A549 (cell line): ENCODE data around the gene SETD9.

Experiments
- CEBPB ChIP-seq, 2 experiments: fragments of >200 bp in 1 of 2; sonication (Bioruptor Twin) in 1 of 2; formaldehyde crosslinking in 1 of 2; IDR thresholded peaks; 2 replicates each; pipeline ENCODE4 v1.6.1; 2012 to 2016
- HOXA7 ChIP-seq: fragments of 250-450 bp; sonication (Bioruptor Pico); IDR thresholded peaks from 2 replicates; pipeline ENCODE4 v1.5.0; 2020; ENCODE audit warnings: mild to moderate bottlenecking, moderate library complexity
- JUN ChIP-seq, 2 experiments: fragments of >200 bp; sonication (Bioruptor Twin); formaldehyde crosslinking; IDR thresholded peaks; 2 replicates in 1 of 2; 3 replicates in 1 of 2; pipeline ENCODE4 v1.6.1; 2016 to 2017
- MAFK ChIP-seq: fragments of 450-650 bp; IDR thresholded peaks from 2 replicates; pipeline ENCODE4 v1.6.1; 2014; ENCODE audit not compliant: partially characterized antibody
- MYC ChIP-seq: IDR thresholded peaks from 2 replicates; pipeline ENCODE4 v1.6.1; 2012; ENCODE audit warnings: mild to moderate bottlenecking, inconsistent platforms, low read length, improper control_type of control experiment, borderline replicate concordance
- RCOR1 ChIP-seq: fragments of 150-350 bp; IDR thresholded peaks from 2 replicates; pipeline ENCODE4 v1.6.1; 2014; ENCODE audit warnings: antibody characterized with exemption, low read length, low read depth
- USF2 ChIP-seq: fragments of 450-650 bp; IDR thresholded peaks from 2 replicates; pipeline ENCODE4 v1.6.1; 2014; ENCODE audit warnings: antibody characterized with exemption
- TF ChIP-seq, protein P1 (sequence below): fragments of >200 bp; sonication (Bioruptor Twin); formaldehyde crosslinking; IDR thresholded peaks from 3 replicates; pipeline ENCODE4 v1.5.1; 2016

GRCh38 chr5:56951946-56952691 is 42.7 kb downstream of the SETD9 start, which contains the start of gene MIER3:
- TF ChIP-seq, protein P1, sequence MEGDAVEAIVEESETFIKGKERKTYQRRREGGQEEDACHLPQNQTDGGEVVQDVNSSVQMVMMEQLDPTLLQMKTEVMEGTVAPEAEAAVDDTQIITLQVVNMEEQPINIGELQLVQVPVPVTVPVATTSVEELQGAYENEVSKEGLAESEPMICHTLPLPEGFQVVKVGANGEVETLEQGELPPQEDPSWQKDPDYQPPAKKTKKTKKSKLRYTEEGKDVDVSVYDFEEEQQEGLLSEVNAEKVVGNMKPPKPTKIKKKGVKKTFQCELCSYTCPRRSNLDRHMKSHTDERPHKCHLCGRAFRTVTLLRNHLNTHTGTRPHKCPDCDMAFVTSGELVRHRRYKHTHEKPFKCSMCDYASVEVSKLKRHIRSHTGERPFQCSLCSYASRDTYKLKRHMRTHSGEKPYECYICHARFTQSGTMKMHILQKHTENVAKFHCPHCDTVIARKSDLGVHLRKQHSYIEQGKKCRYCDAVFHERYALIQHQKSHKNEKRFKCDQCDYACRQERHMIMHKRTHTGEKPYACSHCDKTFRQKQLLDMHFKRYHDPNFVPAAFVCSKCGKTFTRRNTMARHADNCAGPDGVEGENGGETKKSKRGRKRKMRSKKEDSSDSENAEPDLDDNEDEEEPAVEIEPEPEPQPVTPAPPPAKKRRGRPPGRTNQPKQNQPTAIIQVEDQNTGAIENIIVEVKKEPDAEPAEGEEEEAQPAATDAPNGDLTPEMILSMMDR, result no peak
- TF ChIP-seq MAFK, result no peak
- TF ChIP-seq CEBPB (IDR thresholded peaks at IDR 0.05), result no peak
- no peak for TF ChIP-seq RCOR1
- TF ChIP-seq JUN (IDR thresholded peaks at IDR 0.05), result peak; percentile 54 to 82; a peak in 4 of 5 replicates
- TF ChIP-seq USF2, result no peak
- no peak for TF ChIP-seq HOXA7
- TF ChIP-seq MYC, result no peak
